Natural killer cell (primary cell): ENCODE data around the gene RCAN2. TPM values are rescaled to one million over a fixed set of nuclear protein-coding genes. Genes with fewer than 3 reads are reported as not detected.

Source experiments
- ATAC-seq, 3 donors: fragments of 150-1000 bp in 2 of 3; fragments of 200-7000 bp in 1 of 3; cut with Tn5 transposase; 1 replicate in 1 of 3; 2 replicates in 2 of 3; pipeline ENCODE4 v1.10.0; 2021; ENCODE audit warnings: mild to moderate bottlenecking in 2 of 3, moderate library complexity in 2 of 3
- DNase-seq, 2 donors: peaks; one replicate each; pipeline versions ENCODE4 v3.0.0 to v3.0.0-alpha.2; 2013 to 2021; ENCODE audit warnings: mixed read lengths in 1 of 2
- H3K27ac ChIP-seq: one replicate; pipeline ENCODE4 v1.5.1; 2013; ENCODE audit warnings: mild to moderate bottlenecking, low read length
- H3K27me3 ChIP-seq: one replicate; pipeline ENCODE4 v1.6.1; 2013; ENCODE audit warnings: low read length; ENCODE audit not compliant: control insufficient read depth, insufficient read depth
- H3K36me3 ChIP-seq: one replicate; pipeline ENCODE4 v1.6.1; 2013; ENCODE audit warnings: low read length; ENCODE audit not compliant: control insufficient read depth, insufficient read depth
- H3K4me1 ChIP-seq: one replicate; pipeline ENCODE4 v1.6.1; 2013; ENCODE audit warnings: low read length; ENCODE audit not compliant: control insufficient read depth, insufficient read depth
- H3K4me3 ChIP-seq: one replicate; pipeline ENCODE4 v1.5.1; 2013; ENCODE audit warnings: low read length
- H3K9me3 ChIP-seq: one replicate; pipeline ENCODE4 v1.6.1; 2013; ENCODE audit warnings: low read length; ENCODE audit not compliant: control insufficient read depth, insufficient read depth
- H3K27ac Mint-ChIP-seq, 2 donors: one replicate each; pipeline ENCODE4 v1.8.0; 2022; ENCODE audit warnings: mild to moderate bottlenecking in 2 of 2, mixed read lengths in 2 of 2, moderate library complexity in 1 of 2
- H3K27me3 Mint-ChIP-seq, 2 donors: one replicate each; pipeline ENCODE4 v1.8.0; 2022; ENCODE audit warnings: low read depth in 2 of 2, mixed read lengths in 2 of 2
- H3K36me3 Mint-ChIP-seq: one replicate; pipeline ENCODE4 v1.8.0; 2022; ENCODE audit warnings: mixed read lengths
- H3K4me1 Mint-ChIP-seq, 2 donors: one replicate each; pipeline ENCODE4 v1.8.0; 2022; ENCODE audit warnings: mixed read lengths in 2 of 2
- H3K4me3 Mint-ChIP-seq: one replicate; pipeline ENCODE4 v1.8.0; 2022; ENCODE audit warnings: mild to moderate bottlenecking, moderate library complexity, mixed read lengths
- H3K9me3 Mint-ChIP-seq, 2 donors: one replicate each; pipeline ENCODE4 v1.8.0; 2022; ENCODE audit warnings: mixed read lengths in 2 of 2
- CTCF ChIP-seq: fragments of 200-600 bp; IDR thresholded peaks from one replicate; pipeline ENCODE4 v1.8.0; 2022; ENCODE audit warnings: antibody characterized with exemption
- WGBS: methylation state at CpG from one replicate; pipeline ENCODE4 v1.1.7; 2013; ENCODE audit warnings: missing lambda C conversion rate; ENCODE audit not compliant: insufficient coverage; 5-methylcytosine and 5-hydroxymethylcytosine counted together
- intact Hi-C: fragments of 100-400 bp; cut with micrococcal nuclease; formaldehyde crosslinking; loops from one replicate; pipeline ENCODE4 v1.14.2; 2022
- total RNA-seq, 4 donors: library from RNA; stranded (reverse); fragments of 120-200 nt in 1 of 4; gene quantifications; one replicate each; pipeline versions ENCODE4 v1.2.3 to v1.2.4, GENCODE V29; 2013 to 2022

The RCAN2 gene
- total RNA-seq, 3 donors from 2014 or later (not counting 1 experiment from before 2014, with no cell fraction given), result 0.43 TPM; not detected in 2

DNA sequence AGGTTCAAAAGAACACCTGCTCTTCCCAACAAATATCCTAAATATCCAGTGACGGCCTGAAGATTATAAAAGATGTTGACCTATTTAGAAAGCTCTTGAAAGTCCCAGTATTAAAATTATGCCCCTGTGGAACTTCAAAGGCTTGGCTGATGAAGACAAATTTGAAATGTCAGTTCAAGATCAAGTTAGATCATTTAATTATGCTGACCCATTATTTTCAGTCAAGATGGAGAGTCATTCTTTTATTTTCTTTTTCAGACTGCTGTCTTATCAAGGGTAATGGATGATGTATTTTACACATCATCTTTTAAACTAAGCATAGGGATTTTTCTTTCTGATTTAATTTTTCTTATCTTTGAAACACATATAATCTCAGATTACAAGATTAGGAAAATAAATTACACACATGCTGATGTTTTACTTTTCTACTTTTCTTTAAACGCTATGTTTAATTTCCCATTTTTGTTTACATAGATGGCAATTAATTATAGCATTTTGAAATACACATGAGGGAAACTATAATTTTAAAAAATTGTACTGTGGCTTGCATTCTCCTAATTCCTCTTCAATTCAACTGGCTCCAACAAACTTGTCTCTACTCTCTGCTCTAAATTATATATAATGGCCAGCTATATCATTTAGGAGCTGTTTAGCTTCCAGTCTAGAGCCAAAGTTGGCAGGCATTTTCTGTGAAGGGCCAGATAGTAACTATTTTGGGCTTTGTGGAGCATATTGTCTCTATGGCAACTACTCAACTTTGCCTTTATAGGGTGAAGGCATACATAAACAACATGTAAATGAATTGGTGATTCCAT, 123.7 kb downstream of the RCAN2 start:
- Mint-ChIP-seq H3K27ac (no peak overlapping the region), H3K9me3 (no peaks in the 10 kb centered on the region), H3K4me1 (peaks cover 0 to 5% of the 10 kb centered on the region in 2 donors), H3K4me3 (no peak overlapping the region), H3K36me3 (no peaks in the 10 kb centered on the region), H3K27me3 (no peaks in the 10 kb centered on the region)
- no peak for ATAC-seq
- H3K4me3 ChIP-seq, result no peak overlapping the region
- WGBS, result 89% methylated on average over 1 of the region's 2 CpGs
- intact Hi-C loops, result no loop called here
- DNase-seq, result no peak
- no peak overlapping the region for H3K27ac ChIP-seq
- H3K27me3 ChIP-seq, result no peaks in the 10 kb centered on the region
- H3K4me1 ChIP-seq, result no peaks in the 10 kb centered on the region
- no peaks in the 10 kb centered on the region for H3K36me3 ChIP-seq
- no peak for TF ChIP-seq CTCF
- H3K9me3 ChIP-seq, result no peaks in the 10 kb centered on the region

- H3K4me3 Mint-ChIP-seq, result no peak overlapping the region
- no peak overlapping the region for H3K27ac Mint-ChIP-seq
- H3K36me3 Mint-ChIP-seq, result no peaks in the 10 kb centered on the region
- DNase-seq (no peak), ATAC-seq (no peak)
- Histone ChIP-seq H3K4me1 (no peaks in the 10 kb centered on the region), H3K27me3 (no peaks in the 10 kb centered on the region), H3K36me3 (no peaks in the 10 kb centered on the region), H3K27ac (no peak overlapping the region), H3K9me3 (no peaks in the 10 kb centered on the region), H3K4me3 (no peak overlapping the region)
- H3K9me3 Mint-ChIP-seq, result no peaks in the 10 kb centered on the region
- WGBS, result 82% methylated on average over 3 of the region's 3 CpGs
- TF ChIP-seq CTCF, result no peak
- H3K27me3 Mint-ChIP-seq, result peaks cover 0 to 2% of the 10 kb centered on the region in 2 donors
- intact Hi-C loops, result no loop called here
- peaks cover 0 to 5% of the 10 kb centered on the region in 2 donors for H3K4me1 Mint-ChIP-seq
These were observed 124.9 kb downstream of the RCAN2 start for GRCh38 chr6:46366190-46366900.

DNA sequence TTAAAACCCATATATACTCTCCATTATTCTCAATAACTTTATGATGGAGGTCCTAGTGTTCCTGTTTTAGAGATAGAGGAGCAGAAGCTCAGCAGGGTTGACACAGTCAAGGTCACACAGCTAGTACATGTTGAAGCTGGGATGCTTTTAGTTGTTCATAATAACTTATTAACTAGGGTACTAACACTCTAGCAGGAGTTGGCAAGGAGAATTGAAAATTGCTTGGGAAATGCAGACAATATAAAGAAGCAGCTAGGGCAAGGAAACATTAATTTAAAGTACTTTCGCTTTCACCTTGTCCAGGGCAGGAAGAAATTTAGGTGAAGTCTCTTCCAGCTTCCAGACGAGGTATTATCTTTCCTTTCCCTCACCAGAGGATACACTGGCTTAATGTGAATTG, 133.7 kb downstream of the RCAN2 start:
- Histone ChIP-seq H3K36me3 (no peaks in the 10 kb centered on the region), H3K27ac (no peak overlapping the region), H3K4me1 (no peaks in the 10 kb centered on the region), H3K4me3 (no peak overlapping the region), H3K27me3 (no peaks in the 10 kb centered on the region), H3K9me3 (no peaks in the 10 kb centered on the region)
- DNase-seq (no peak), ATAC-seq (no peak)
- Mint-ChIP-seq H3K27ac (no peak overlapping the region), H3K27me3 (peaks cover 0 to 2% of the 10 kb centered on the region in 2 donors), H3K4me3 (no peak overlapping the region), H3K36me3 (no peaks in the 10 kb centered on the region), H3K4me1 (peaks cover 7 to 10% of the 10 kb centered on the region in 2 donors), H3K9me3 (no peaks in the 10 kb centered on the region)
- intact Hi-C loops, result no loop called here
- 83% methylated on average over 1 of the region's 2 CpGs for WGBS
- TF ChIP-seq CTCF, result no peak
